Prostate gland (tissue), 2 donors: Measurements from ENCODE around the gene ARHGAP42. TPM values are rescaled to one million over a fixed set of nuclear protein-coding genes. Genes with fewer than 3 reads are reported as not detected.

ENCODE experiments used
- DNase-seq: peaks from one replicate; pipeline ENCODE4 v3.0.0-alpha.2; 2019; ENCODE audit warnings: low spot score
- H3K27ac ChIP-seq, 2 donors: fragments of 200-600 bp; sonication (generic); 2 replicates each; pipeline ENCODE4 v1.5.1; 2017 to 2019
- H3K27me3 ChIP-seq: fragments of 200-600 bp; sonication (generic); replicated peaks from 2 replicates; pipeline ENCODE4 v1.5.1; 2019; ENCODE audit not compliant: insufficient read depth
- H3K36me3 ChIP-seq, 2 donors: fragments of 200-600 bp; sonication (generic); 1 replicate in 1 of 2; 2 replicates in 1 of 2; pipeline versions ENCODE4 v1.5.1 to v1.8.1; 2017 to 2019
- H3K4me1 ChIP-seq: fragments of 200-600 bp; sonication (generic); replicated peaks from 2 replicates; pipeline ENCODE4 v1.5.1; 2019
- H3K4me3 ChIP-seq, 2 donors: fragments of 200-600 bp; sonication (generic); 2 replicates each; pipeline ENCODE4 v1.5.1; 2017 to 2019
- H3K9me3 ChIP-seq: fragments of 200-600 bp; sonication (generic); 2 replicates; pipeline ENCODE4 v1.5.1; 2017
- CTCF ChIP-seq, 4 experiments: fragments of 200-600 bp in 2 of 4; fragments of 450-650 bp in 2 of 4; sonication (generic) in 2 of 4; IDR thresholded peaks; 1 replicate in 3 of 4; 2 replicates in 1 of 4; pipeline ENCODE4 v1.5.1; 2016 to 2019; ENCODE audit warnings: antibody characterized with exemption in 4 of 4, mild to moderate bottlenecking in 2 of 4, moderate library complexity in 2 of 4
- POLR2A ChIP-seq: fragments of 450-650 bp; IDR thresholded peaks from one replicate; pipeline ENCODE4 v1.6.1; 2016; ENCODE audit warnings: antibody characterized with exemption, mild to moderate bottlenecking
- POLR2AphosphoS5 ChIP-seq: sonication (generic); formaldehyde crosslinking; IDR thresholded peaks from one replicate; pipeline ENCODE4 v1.6.1; 2017; ENCODE audit warnings: antibody characterized with exemption
- WGBS: methylation state at CpG from one replicate; pipeline ENCODE4 v1.1.5; 2018; 5-methylcytosine and 5-hydroxymethylcytosine counted together
- intact Hi-C: fragments of 100-400 bp; cut with DNase I; formaldehyde crosslinking; loops from one replicate; pipeline ENCODE4 v1.14.2; 2022
- total RNA-seq, 2 donors: library from RNA; depleted of rRNA; stranded (reverse); fragments of >200 nt; gene quantifications; one replicate each; pipeline ENCODE4 v1.1.0, GENCODE V29; 2016

ARHGAP42 gene
- total RNA-seq, 2 donors from 2014 or later: 12.8 to 20.5 TPM

DNA sequence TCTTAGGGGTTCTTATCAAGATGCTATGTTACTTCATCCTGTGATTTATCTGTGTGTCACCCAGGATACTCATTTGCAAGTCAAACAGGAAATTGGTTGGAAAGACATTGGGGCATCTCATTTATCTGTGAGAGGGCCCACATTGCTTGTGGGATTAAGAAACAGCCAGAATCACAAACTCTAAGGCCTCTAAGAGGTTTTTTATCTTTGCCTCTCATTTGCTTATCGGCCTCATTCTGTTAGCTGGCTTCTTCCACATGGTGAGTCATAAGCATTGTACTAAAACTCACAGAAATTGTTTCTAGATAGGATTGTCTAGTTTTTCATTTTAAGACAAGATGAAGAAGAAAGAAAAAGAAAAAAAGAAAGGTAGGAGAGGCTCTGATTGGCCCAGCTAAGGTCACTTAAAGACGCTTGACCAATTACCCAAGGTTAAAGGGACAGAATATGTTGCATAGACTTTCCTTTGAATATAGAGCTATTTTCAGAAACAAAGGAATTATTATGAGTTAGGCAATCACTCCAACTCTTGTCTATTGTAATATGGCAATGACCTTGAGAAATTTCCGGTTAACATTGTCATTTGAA, 121.9 kb downstream of the ARHGAP42 start:
- no peak for TF ChIP-seq POLR2A
- 86% methylated on average over 3 of the region's 3 CpGs for WGBS
- H3K27ac ChIP-seq: no peak overlapping the region
- no peak overlapping the region for H3K4me3 ChIP-seq
- H3K4me1 ChIP-seq: no peaks in the 10 kb centered on the region
- no peaks in the 10 kb centered on the region for H3K9me3 ChIP-seq
- no peak for DNase-seq
- no peaks in the 10 kb centered on the region for H3K27me3 ChIP-seq
- no peaks in the 10 kb centered on the region for H3K36me3 ChIP-seq
- intact Hi-C loops: no loop called here

DNA sequence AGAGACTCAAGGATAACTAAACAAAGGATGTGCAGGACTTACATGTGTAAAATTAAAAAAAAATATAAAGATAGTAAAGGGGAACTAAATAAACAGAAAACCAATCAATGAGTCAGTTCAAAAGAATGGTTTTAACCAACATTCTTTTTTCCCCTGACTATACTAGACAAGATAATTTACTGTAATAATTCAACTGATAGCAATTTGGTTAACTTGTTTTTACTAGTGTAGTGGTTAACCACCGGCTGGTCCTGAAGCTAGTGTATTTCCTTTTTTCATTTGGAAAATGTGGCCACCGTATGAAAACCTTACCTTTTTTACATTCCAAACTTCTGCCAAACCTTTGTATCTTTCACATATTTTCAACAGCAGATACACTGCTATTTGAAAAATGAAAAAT, 123.1 kb downstream of the ARHGAP42 start:
- Histone ChIP-seq H3K27me3 (no peaks in the 10 kb centered on the region), H3K9me3 (no peaks in the 10 kb centered on the region), H3K4me1 (no peaks in the 10 kb centered on the region), H3K27ac (no peak overlapping the region), H3K36me3 (no peaks in the 10 kb centered on the region), H3K4me3 (no peak overlapping the region)
- 70% methylated on average over 2 of the region's 2 CpGs for WGBS
- intact Hi-C loops: no loop called here
- TF ChIP-seq POLR2AphosphoS5: no peak
- no peak for TF ChIP-seq POLR2A
- TF ChIP-seq CTCF (IDR thresholded peaks at IDR 0.05): no peak
- no peak for DNase-seq

GRCh38 chr11:100810666-100811065, 123.6 kb downstream of the ARHGAP42 start:
- no peak for DNase-seq
- TF ChIP-seq CTCF (IDR thresholded peaks at IDR 0.05) (no peak), POLR2AphosphoS5 (no peak), POLR2A (no peak)
- Histone ChIP-seq H3K36me3 (no peaks in the 10 kb centered on the region), H3K4me1 (no peaks in the 10 kb centered on the region), H3K4me3 (no peak overlapping the region), H3K27me3 (no peaks in the 10 kb centered on the region), H3K9me3 (no peaks in the 10 kb centered on the region), H3K27ac (no peak overlapping the region)
- 92% methylated on average over 3 of the region's 3 CpGs for WGBS
- intact Hi-C loops: no loop called here

GRCh38 chr11:100812517-100812916, 125.4 kb downstream of the ARHGAP42 start:
- H3K27ac ChIP-seq: no peak overlapping the region
- intact Hi-C loops: no loop called here

GRCh38 chr11:100815787-100816330, 128.8 kb downstream of the ARHGAP42 start:
- intact Hi-C loops: no loop called here
- H3K9me3 ChIP-seq: no peaks in the 10 kb centered on the region

More at GRCh38 chr11:100812517-100812916, 125.4 kb downstream of the ARHGAP42 start:
- H3K4me1 ChIP-seq: no peaks in the 10 kb centered on the region
- H3K36me3 ChIP-seq: no peaks in the 10 kb centered on the region
- TF ChIP-seq CTCF (IDR thresholded peaks at IDR 0.05) (no peak), POLR2AphosphoS5 (no peak), POLR2A (no peak)
- 93% methylated on average over 2 of the region's 2 CpGs for WGBS
- no peak for DNase-seq
- no peaks in the 10 kb centered on the region for H3K27me3 ChIP-seq
- H3K4me3 ChIP-seq: no peak overlapping the region
- no peaks in the 10 kb centered on the region for H3K9me3 ChIP-seq

More at GRCh38 chr11:100815787-100816330, 128.8 kb downstream of the ARHGAP42 start:
- H3K4me1 ChIP-seq: no peaks in the 10 kb centered on the region
- no peaks in the 10 kb centered on the region for H3K27me3 ChIP-seq
- H3K36me3 ChIP-seq: no peaks in the 10 kb centered on the region
- no peak for DNase-seq
- H3K27ac ChIP-seq: no peak overlapping the region
- TF ChIP-seq POLR2A (no peak), CTCF (IDR thresholded peaks at IDR 0.05) (no peak), POLR2AphosphoS5 (no peak)
- WGBS: 95% methylated on average over 1 of the region's 1 CpG
- no peak overlapping the region for H3K4me3 ChIP-seq
